B cell (primary cell): Measurements from ENCODE around the gene ICE2. TPM values are rescaled to one million over a fixed set of nuclear protein-coding genes. Genes with fewer than 3 reads are reported as not detected.
A peak's percentile ranks its signal among the peaks of the same experiment; 100 is the strongest.

Source experiments
- ATAC-seq: fragments of 200-7000 bp; cut with Tn5 transposase; one replicate; pipeline ENCODE4 v1.10.0; 2021; ENCODE audit warnings: low read depth, mild to moderate bottlenecking, moderate number of reproducible peaks, moderate library complexity
- CTCF ChIA-PET: fragments of 350-600 bp; sonication (Branson Sonifier 250); formaldehyde crosslinking; loops from one replicate; lab custom pipeline; 2021; ENCODE audit warnings: antibody characterized with exemption, inconsistent platforms; lab: Charles Lee
- POLR2A ChIA-PET: fragments of 350-600 bp; sonication (Branson Sonifier 250); formaldehyde crosslinking; loops from one replicate; lab custom pipeline; 2021; ENCODE audit warnings: antibody characterized with exemption; lab: Charles Lee
- DNase-seq: peaks from one replicate; pipeline ENCODE4 v3.0.0; 2013
- H2AFZ ChIP-seq: 2 replicates; pipeline ENCODE4 v1.6.1; 2012; ENCODE audit warnings: mild to moderate bottlenecking, low read depth, low read length; ENCODE audit not compliant: insufficient read depth, poor library complexity, severe bottlenecking
- H3K27ac ChIP-seq, 2 donors: 1 replicate in 1 of 2; 2 replicates in 1 of 2; pipeline ENCODE4 v1.5.1; 2012 to 2013; ENCODE audit warnings: low read length in 2 of 2, mild to moderate bottlenecking in 2 of 2, moderate library complexity in 1 of 2
- H3K27me3 ChIP-seq, 4 experiments: fragments of 200-600 bp in 1 of 4; sonication (generic) in 1 of 4; replicated peaks in 1 of 4; 1 replicate in 2 of 4; 2 replicates in 2 of 4; pipeline versions ENCODE4 v1.6.1 to v1.7.0; 2013 to 2016; ENCODE audit warnings: low read length in 3 of 4, mild to moderate bottlenecking in 2 of 4, mixed read lengths in 1 of 4, moderate library complexity in 1 of 4; ENCODE audit not compliant: insufficient read depth in 4 of 4, control insufficient read depth in 3 of 4; ENCODE audit errors: control extremely low read depth in 1 of 4
- H3K36me3 ChIP-seq, 2 experiments: replicated peaks in 1 of 2; 1 replicate in 1 of 2; 2 replicates in 1 of 2; pipeline versions ENCODE4 v1.6.1 to v1.7.1; 2013; ENCODE audit warnings: low read length in 1 of 2; ENCODE audit not compliant: insufficient read depth in 2 of 2, control insufficient read depth in 1 of 2; ENCODE audit errors: control extremely low read depth in 1 of 2, extremely low read depth in 1 of 2
- H3K4me1 ChIP-seq, 2 donors: fragments of 200-600 bp in 1 of 2; sonication (generic) in 1 of 2; 1 replicate in 1 of 2; 2 replicates in 1 of 2; pipeline versions ENCODE4 v1.5.1 to v1.6.1; 2013 to 2017; ENCODE audit warnings: low read length in 2 of 2; ENCODE audit not compliant: control insufficient read depth in 2 of 2, insufficient read depth in 2 of 2
- H3K4me2 ChIP-seq: replicated peaks from 2 replicates; pipeline ENCODE3; 2012; ENCODE audit warnings: mild to moderate bottlenecking, low read depth, low read length; ENCODE audit not compliant: poor library complexity, severe bottlenecking
- H3K4me3 ChIP-seq, 5 experiments: fragments of 200-600 bp in 1 of 5; sonication (generic) in 1 of 5; 1 replicate in 3 of 5; 2 replicates in 2 of 5; pipeline versions ENCODE4 v1.5.1 to v1.7.0; 2011 to 2016; ENCODE audit warnings: low read length in 4 of 5, mild to moderate bottlenecking in 4 of 5, low read depth in 2 of 5, control low read depth in 1 of 5, moderate library complexity in 1 of 5; ENCODE audit not compliant: insufficient read depth in 1 of 5; ENCODE audit errors: control extremely low read depth in 1 of 5, extremely low read depth in 1 of 5
- H3K79me2 ChIP-seq: fragments of 200-600 bp; sonication (generic); one replicate; pipeline ENCODE4 v1.6.0; 2016; ENCODE audit warnings: low read length; ENCODE audit not compliant: control insufficient read depth, insufficient read depth
- H3K9ac ChIP-seq: fragments of 200-600 bp; sonication (generic); 2 replicates; pipeline ENCODE4 v1.6.1; 2017; ENCODE audit warnings: mild to moderate bottlenecking, low read length, moderate library complexity
- H3K9me3 ChIP-seq, 3 donors: one replicate each; pipeline versions ENCODE4 v1.6.1 to v1.7.1; 2013; ENCODE audit warnings: low read length in 2 of 3; ENCODE audit not compliant: control insufficient read depth in 2 of 3, insufficient read depth in 1 of 3; ENCODE audit errors: control extremely low read depth in 1 of 3
- H4K20me1 ChIP-seq: 2 replicates; pipeline ENCODE4 v1.6.0; 2012; ENCODE audit warnings: mild to moderate bottlenecking, low read length; ENCODE audit not compliant: insufficient read depth, control insufficient read depth, poor library complexity, severe bottlenecking
- H3K27ac Mint-ChIP-seq: one replicate; pipeline ENCODE4 v1.8.0; 2021; ENCODE audit warnings: mixed read lengths
- H3K27me3 Mint-ChIP-seq: one replicate; pipeline ENCODE4 v1.8.0; 2021; ENCODE audit warnings: mixed read lengths
- H3K4me1 Mint-ChIP-seq: one replicate; pipeline ENCODE4 v1.8.0; 2021; ENCODE audit warnings: mixed read lengths
- H3K4me3 Mint-ChIP-seq: one replicate; pipeline ENCODE4 v1.8.0; 2021; ENCODE audit warnings: mixed read lengths
- H3K9me3 Mint-ChIP-seq: one replicate; pipeline ENCODE4 v1.8.0; 2022; ENCODE audit warnings: mixed read lengths; ENCODE audit not compliant: insufficient read depth
- EZH2 ChIP-seq: IDR thresholded peaks from 2 replicates; pipeline ENCODE4 v1.6.1; 2012; ENCODE audit warnings: borderline replicate concordance, low read depth, mild to moderate bottlenecking, moderate library complexity, low read length; ENCODE audit not compliant: insufficient read depth, poor library complexity, severe bottlenecking
- WGBS: methylation state at CpG from one replicate; pipeline ENCODE4 v1.1.5; 2013; ENCODE audit warnings: missing lambda C conversion rate; ENCODE audit not compliant: insufficient coverage; 5-methylcytosine and 5-hydroxymethylcytosine counted together
- intact Hi-C: fragments of 100-400 bp; cut with micrococcal nuclease; formaldehyde crosslinking; loops from one replicate; pipeline ENCODE4 v1.10.0; 2022
- polyA minus RNA-seq: library from RNA; depleted of rRNA, polyadenylated mRNA; stranded (reverse); fragments of >200 nt; gene quantifications from 2 replicates; pipeline ENCODE4 v1.2.3, GENCODE V29; 2012
- polyA plus RNA-seq: library from polyadenylated mRNA; depleted of rRNA; stranded (reverse); fragments of >200 nt; gene quantifications from 2 replicates; pipeline ENCODE4 v1.2.3, GENCODE V29; 2012
- total RNA-seq, 2 donors: library from RNA; stranded (reverse); fragments of 120-200 nt in 1 of 2; gene quantifications; 1 replicate in 1 of 2; 2 replicates in 1 of 2; pipeline versions ENCODE4 v1.2.3 to v1.2.4, GENCODE V29; 2013 to 2022
- TF ChIP-seq, protein P1 (sequence below): fragments of 200-600 bp; IDR thresholded peaks from one replicate; pipeline ENCODE4 v1.8.0; 2022; ENCODE audit warnings: antibody characterized with exemption, mild to moderate bottlenecking

ICE2 gene, protein sequence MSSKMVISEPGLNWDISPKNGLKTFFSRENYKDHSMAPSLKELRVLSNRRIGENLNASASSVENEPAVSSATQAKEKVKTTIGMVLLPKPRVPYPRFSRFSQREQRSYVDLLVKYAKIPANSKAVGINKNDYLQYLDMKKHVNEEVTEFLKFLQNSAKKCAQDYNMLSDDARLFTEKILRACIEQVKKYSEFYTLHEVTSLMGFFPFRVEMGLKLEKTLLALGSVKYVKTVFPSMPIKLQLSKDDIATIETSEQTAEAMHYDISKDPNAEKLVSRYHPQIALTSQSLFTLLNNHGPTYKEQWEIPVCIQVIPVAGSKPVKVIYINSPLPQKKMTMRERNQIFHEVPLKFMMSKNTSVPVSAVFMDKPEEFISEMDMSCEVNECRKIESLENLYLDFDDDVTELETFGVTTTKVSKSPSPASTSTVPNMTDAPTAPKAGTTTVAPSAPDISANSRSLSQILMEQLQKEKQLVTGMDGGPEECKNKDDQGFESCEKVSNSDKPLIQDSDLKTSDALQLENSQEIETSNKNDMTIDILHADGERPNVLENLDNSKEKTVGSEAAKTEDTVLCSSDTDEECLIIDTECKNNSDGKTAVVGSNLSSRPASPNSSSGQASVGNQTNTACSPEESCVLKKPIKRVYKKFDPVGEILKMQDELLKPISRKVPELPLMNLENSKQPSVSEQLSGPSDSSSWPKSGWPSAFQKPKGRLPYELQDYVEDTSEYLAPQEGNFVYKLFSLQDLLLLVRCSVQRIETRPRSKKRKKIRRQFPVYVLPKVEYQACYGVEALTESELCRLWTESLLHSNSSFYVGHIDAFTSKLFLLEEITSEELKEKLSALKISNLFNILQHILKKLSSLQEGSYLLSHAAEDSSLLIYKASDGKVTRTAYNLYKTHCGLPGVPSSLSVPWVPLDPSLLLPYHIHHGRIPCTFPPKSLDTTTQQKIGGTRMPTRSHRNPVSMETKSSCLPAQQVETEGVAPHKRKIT
- total RNA-seq (65.9 and 71.2 TPM in 2 replicates), polyA plus RNA-seq (17.3 and 19.0 TPM in 2 replicates), polyA minus RNA-seq (19.1 and 33.9 TPM in 2 replicates)
- total RNA-seq (2013): 56.2 TPM

DNA sequence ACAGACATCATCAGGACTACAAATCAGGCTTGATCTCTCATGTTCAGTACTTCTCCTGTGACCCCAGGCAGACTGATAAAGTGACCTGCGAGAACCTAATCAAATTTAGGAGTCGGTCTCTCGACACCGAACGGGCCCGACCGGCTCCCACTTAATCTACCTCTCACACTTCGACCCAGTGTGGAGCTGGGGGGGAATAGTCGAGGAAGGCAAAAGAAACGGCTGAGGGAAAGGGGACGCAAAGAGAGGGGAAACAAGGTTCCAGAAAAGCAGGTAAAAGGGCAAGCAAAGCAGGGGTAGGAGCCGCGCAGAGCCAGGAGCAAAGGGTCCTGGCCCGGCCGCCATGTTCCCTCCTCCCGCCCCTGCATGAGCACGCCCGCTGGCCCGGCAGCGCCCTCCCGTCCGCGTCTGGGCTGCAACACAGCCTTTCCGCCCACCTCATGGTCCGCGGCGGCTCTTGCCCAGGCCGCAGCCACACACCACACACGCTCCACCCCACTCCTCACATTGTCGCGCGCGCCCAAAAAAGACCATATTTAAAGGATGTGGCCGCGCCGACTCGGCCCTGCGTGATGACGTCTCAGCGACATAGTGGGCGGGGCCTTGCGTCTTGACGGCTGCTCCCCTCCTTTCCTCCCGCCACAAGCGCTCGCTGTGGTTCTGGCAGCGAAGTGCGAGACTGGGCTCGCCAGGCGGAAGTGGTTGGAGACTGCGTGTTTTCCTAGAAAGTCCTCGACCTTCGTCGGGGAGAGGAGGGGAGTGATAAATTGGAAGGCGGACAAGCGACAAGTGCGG is at the start of gene ICE2:
Gene ICE2, minus strand, starts transcription at position 577 of the 795 bp plus-strand sequence. CDS start 1,165 bp downstream, outside the sequence.
- peak; percentile 93 for ATAC-seq
- Histone ChIP-seq H2AFZ (peak within 1 kb of the TSS; percentile 96), H3K4me1 (peaks cover 23 to 28% of the 10 kb centered on the region in 2 donors), H3K27ac (peak within 1 kb of the TSS; percentile 85 to 95), H3K27me3 (no peaks in the 10 kb centered on the region), H3K36me3 (peaks cover 4 to 15% of the 10 kb centered on the region in 2 experiments), H3K9me3 (no peaks in the 10 kb centered on the region), H3K79me2 (peaks cover 67% of the 10 kb centered on the region), H3K4me2 (peak within 1 kb of the TSS; percentile 84), H3K9ac (peak within 1 kb of the TSS; percentile 98), H3K4me3 (peak within 1 kb of the TSS; percentile 76 to 97 (median 89)), H4K20me1 (no peaks in the 10 kb centered on the region)
- Mint-ChIP-seq H3K4me3 (peak within 1 kb of the TSS; percentile 99), H3K27ac (peak within 1 kb of the TSS; percentile 97), H3K27me3 (no peaks in the 10 kb centered on the region), H3K9me3 (no peaks in the 10 kb centered on the region), H3K4me1 (peaks cover 52% of the 10 kb centered on the region)
- ChIA-PET CTCF (interaction anchor here (1.0 to 1.3 kb wide), 3 partner anchors 42 to 168 kb away, joined by 3 to 8 read pairs (median 3); no protein-coding TSS in a partner anchor), POLR2A (interaction anchor here (0.9 to 1.3 kb wide), 2 partner anchors 81 kb away, joined by 4 to 18 read pairs; partner anchors contain the start of gene ANXA2)
- peak; percentile 95 for DNase-seq
- WGBS: under 1% methylated on average over 48 of the region's 57 CpGs
- intact Hi-C loops: loop anchor here (1.0 to 5.0 kb wide), 7 partner anchors 29 to 1546 kb away; partner anchors contain the start of genes ANXA2, BNIP2 and SLTM
- TF ChIP-seq, protein P1, sequence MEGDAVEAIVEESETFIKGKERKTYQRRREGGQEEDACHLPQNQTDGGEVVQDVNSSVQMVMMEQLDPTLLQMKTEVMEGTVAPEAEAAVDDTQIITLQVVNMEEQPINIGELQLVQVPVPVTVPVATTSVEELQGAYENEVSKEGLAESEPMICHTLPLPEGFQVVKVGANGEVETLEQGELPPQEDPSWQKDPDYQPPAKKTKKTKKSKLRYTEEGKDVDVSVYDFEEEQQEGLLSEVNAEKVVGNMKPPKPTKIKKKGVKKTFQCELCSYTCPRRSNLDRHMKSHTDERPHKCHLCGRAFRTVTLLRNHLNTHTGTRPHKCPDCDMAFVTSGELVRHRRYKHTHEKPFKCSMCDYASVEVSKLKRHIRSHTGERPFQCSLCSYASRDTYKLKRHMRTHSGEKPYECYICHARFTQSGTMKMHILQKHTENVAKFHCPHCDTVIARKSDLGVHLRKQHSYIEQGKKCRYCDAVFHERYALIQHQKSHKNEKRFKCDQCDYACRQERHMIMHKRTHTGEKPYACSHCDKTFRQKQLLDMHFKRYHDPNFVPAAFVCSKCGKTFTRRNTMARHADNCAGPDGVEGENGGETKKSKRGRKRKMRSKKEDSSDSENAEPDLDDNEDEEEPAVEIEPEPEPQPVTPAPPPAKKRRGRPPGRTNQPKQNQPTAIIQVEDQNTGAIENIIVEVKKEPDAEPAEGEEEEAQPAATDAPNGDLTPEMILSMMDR: no peak
- no peak for TF ChIP-seq EZH2
